OCI-LY1 (cell line): ENCODE results near the gene RBP7.

Experiments used
- H2AFZ ChIP-seq: fragments of 200-600 bp; sonication (generic), shearing (Covaris generic); 2 replicates; pipeline ENCODE4 v1.6.0; 2014; ENCODE audit warnings: antibody characterized with exemption, mild to moderate bottlenecking, low read length
- H3F3A ChIP-seq: fragments of 200-600 bp; sonication (generic), shearing (Covaris generic); 2 replicates; pipeline ENCODE4 v1.6.0; 2014; ENCODE audit warnings: mild to moderate bottlenecking, antibody characterized with exemption, low read length, moderate library complexity; ENCODE audit not compliant: insufficient read depth
- H3K27ac ChIP-seq: fragments of 200-600 bp; sonication (generic); 2 replicates; pipeline ENCODE4 v1.5.1; 2014; ENCODE audit warnings: low read length, mixed run types, mild to moderate bottlenecking, low read depth; ENCODE audit not compliant: poor library complexity, severe bottlenecking
- H3K27me3 ChIP-seq: fragments of 200-600 bp; sonication (generic); 2 replicates; pipeline ENCODE4 v1.6.0; 2014; ENCODE audit warnings: antibody characterized with exemption, mild to moderate bottlenecking, low read length, moderate library complexity; ENCODE audit not compliant: insufficient read depth
- H3K36me3 ChIP-seq: fragments of 200-600 bp; sonication (generic); 2 replicates; pipeline ENCODE4 v1.6.1; 2014; ENCODE audit warnings: mild to moderate bottlenecking, antibody characterized with exemption, low read length, moderate library complexity, mixed read lengths; ENCODE audit not compliant: insufficient read depth
- H3K4me1 ChIP-seq: fragments of 200-600 bp; sonication (generic); 2 replicates; pipeline ENCODE4 v1.5.1; 2014; ENCODE audit warnings: mild to moderate bottlenecking, low read length, moderate library complexity; ENCODE audit not compliant: insufficient read depth, severe bottlenecking
- H3K4me2 ChIP-seq: fragments of 200-600 bp; sonication (generic), shearing (Covaris generic); 2 replicates; pipeline ENCODE4 v1.6.1; 2014; ENCODE audit warnings: low read length
- H3K4me3 ChIP-seq: fragments of 200-600 bp; sonication (generic); 2 replicates; pipeline ENCODE4 v1.5.1; 2014; ENCODE audit warnings: low read length, low read depth, mild to moderate bottlenecking, mixed read lengths; ENCODE audit not compliant: poor library complexity, severe bottlenecking
- H3K79me2 ChIP-seq: fragments of 200-600 bp; shearing (Covaris generic); 2 replicates; pipeline ENCODE4 v1.6.1; 2016; ENCODE audit warnings: mixed run types, low read length, mixed read lengths; ENCODE audit not compliant: insufficient read depth
- H3K9ac ChIP-seq: fragments of 200-600 bp; sonication (generic), shearing (Covaris generic); 2 replicates; pipeline ENCODE4 v1.6.1; 2014; ENCODE audit warnings: mild to moderate bottlenecking, low read length, mixed read lengths
- H3K9me2 ChIP-seq: fragments of 200-600 bp; sonication (generic), shearing (Covaris generic); 2 replicates; pipeline ENCODE4 v1.6.1; 2014; ENCODE audit warnings: low read depth, mild to moderate bottlenecking, low read length, mixed read lengths
- H3K9me3 ChIP-seq: fragments of 200-600 bp; shearing (Covaris generic); 2 replicates; pipeline ENCODE4 v1.6.1; 2014; ENCODE audit warnings: low read length, mixed read lengths
- H4K20me1 ChIP-seq: fragments of 200-600 bp; sonication (generic), shearing (Covaris generic); 2 replicates; pipeline ENCODE4 v1.6.0; 2016; ENCODE audit warnings: mild to moderate bottlenecking, low read length; ENCODE audit not compliant: insufficient read depth
- CTCF ChIP-seq: fragments of 200-600 bp; sonication (generic), shearing (Covaris generic); IDR thresholded peaks from 2 replicates; pipeline ENCODE4 v1.5.1; 2017; ENCODE audit warnings: mild to moderate bottlenecking, antibody characterized with exemption, low read length, moderate library complexity, mixed read lengths
- EZH2 ChIP-seq: fragments of 200-600 bp; sonication (generic), shearing (Covaris generic); IDR thresholded peaks from 2 replicates; pipeline ENCODE4 v1.8.0; 2017; ENCODE audit warnings: borderline replicate concordance, mixed run types, mild to moderate bottlenecking, antibody characterized with exemption, low read length, moderate library complexity, mixed read lengths

The RBP7 gene

GRCh38 chr1:10052347-10052746, 55.3 kb downstream of the RBP7 start:
- H3K27me3 ChIP-seq: no peaks in the 10 kb centered on the region
- TF ChIP-seq EZH2: no peak
- no peaks in the 10 kb centered on the region for H4K20me1 ChIP-seq
- H3K4me3 ChIP-seq: no peak overlapping the region
- H3K36me3 ChIP-seq: peaks cover 26% of the 10 kb centered on the region
- H3K4me1 ChIP-seq: peaks cover 8% of the 10 kb centered on the region
- H3K79me2 ChIP-seq: peaks cover 36% of the 10 kb centered on the region
- H3K27ac ChIP-seq: no peak overlapping the region
- no peaks in the 10 kb centered on the region for H3K9me2 ChIP-seq
- H3K9me3 ChIP-seq: no peaks in the 10 kb centered on the region
- no peak overlapping the region for H3K4me2 ChIP-seq
- H2AFZ ChIP-seq: no peak overlapping the region
- no peaks in the 10 kb centered on the region for H3F3A ChIP-seq
- H3K9ac ChIP-seq: no peak overlapping the region

GRCh38 chr1:10054465-10054864, 57.4 kb downstream of the RBP7 start:
- Histone ChIP-seq H3F3A (no peaks in the 10 kb centered on the region), H3K4me3 (no peak overlapping the region), H3K9me2 (no peaks in the 10 kb centered on the region), H3K9me3 (no peaks in the 10 kb centered on the region), H3K79me2 (peaks cover 27% of the 10 kb centered on the region), H3K36me3 (peaks cover 22% of the 10 kb centered on the region), H3K4me2 (no peak overlapping the region), H3K27ac (no peak overlapping the region), H3K9ac (no peak overlapping the region), H3K4me1 (peaks cover 8% of the 10 kb centered on the region), H4K20me1 (no peaks in the 10 kb centered on the region), H2AFZ (no peak overlapping the region), H3K27me3 (no peaks in the 10 kb centered on the region)
- TF ChIP-seq EZH2 (no peak), CTCF (no peak)

DNA sequence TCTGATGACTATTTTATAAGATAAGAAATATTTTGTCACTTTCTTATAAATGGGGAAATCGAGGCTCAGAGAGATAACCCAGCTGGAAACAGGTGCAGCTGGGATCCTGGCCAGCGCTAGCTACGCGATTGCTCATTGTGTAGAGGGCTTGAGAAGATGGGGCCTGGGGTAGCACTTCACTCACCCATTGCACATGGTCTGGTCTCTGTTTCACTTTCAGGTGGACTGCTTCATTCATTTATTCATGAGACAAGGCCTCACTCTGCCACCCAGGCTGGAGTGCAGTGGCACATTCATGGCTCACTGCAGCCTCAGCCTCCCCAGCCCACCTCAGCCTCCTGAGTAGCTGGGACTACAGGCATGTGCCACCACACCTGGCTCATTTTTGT, 59.6 kb downstream of the RBP7 start:
- H4K20me1 ChIP-seq: no peaks in the 10 kb centered on the region
- peaks cover 8% of the 10 kb centered on the region for H3K4me1 ChIP-seq
- H3K4me3 ChIP-seq: no peak overlapping the region
- no peaks in the 10 kb centered on the region for H3K27me3 ChIP-seq
- H3K9me2 ChIP-seq: no peaks in the 10 kb centered on the region
- H3F3A ChIP-seq: no peaks in the 10 kb centered on the region
- peaks cover 24% of the 10 kb centered on the region for H3K79me2 ChIP-seq
- no peak overlapping the region for H2AFZ ChIP-seq
- H3K36me3 ChIP-seq: peaks cover 9% of the 10 kb centered on the region
- no peak overlapping the region for H3K9ac ChIP-seq
- TF ChIP-seq EZH2 (no peak), CTCF (no peak)
- no peaks in the 10 kb centered on the region for H3K9me3 ChIP-seq
- H3K4me2 ChIP-seq: no peak overlapping the region
- no peak overlapping the region for H3K27ac ChIP-seq

DNA sequence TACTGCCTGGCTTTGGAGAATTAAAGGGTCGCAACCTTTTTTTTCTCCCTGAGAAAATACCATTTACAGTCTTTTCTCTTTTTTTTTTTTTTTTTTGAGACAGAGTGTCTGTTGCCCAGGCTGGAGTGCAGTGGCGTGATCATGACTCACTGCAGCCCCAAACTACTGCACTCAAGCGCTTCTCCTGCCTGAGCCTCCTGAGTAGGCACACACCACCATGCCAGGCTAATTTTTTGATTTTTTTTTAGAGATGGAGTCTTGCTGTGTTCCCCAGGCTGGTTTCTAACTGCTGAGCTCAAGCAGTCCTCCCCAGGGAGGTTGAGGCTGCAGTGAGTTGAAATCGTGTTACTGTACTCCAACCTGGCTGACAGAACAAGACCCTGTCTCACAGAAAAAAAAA, 60.3 kb downstream of the RBP7 start:
- Histone ChIP-seq H3K4me3 (no peak overlapping the region), H3K9ac (no peak overlapping the region), H3K4me2 (no peak overlapping the region), H3K27me3 (no peaks in the 10 kb centered on the region), H2AFZ (no peak overlapping the region), H3F3A (no peaks in the 10 kb centered on the region), H3K9me3 (no peaks in the 10 kb centered on the region), H3K4me1 (peaks cover 8% of the 10 kb centered on the region), H3K36me3 (peaks cover 7% of the 10 kb centered on the region), H3K79me2 (peaks cover 21% of the 10 kb centered on the region), H3K9me2 (no peaks in the 10 kb centered on the region), H4K20me1 (no peaks in the 10 kb centered on the region), H3K27ac (no peak overlapping the region)
- no peak for TF ChIP-seq EZH2
- no peak for TF ChIP-seq CTCF
